Stimulated activated CD4-positive, alpha-beta T cell treated with anti-CD3 and anti-CD28 coated beads, Interleukin-15, amount 100 ng/mL, for 24 hours (primary cell): ENCODE measurements around the gene RASGRF2.

ENCODE experiments used
- DNase-seq: peaks from one replicate; pipeline ENCODE4 v3.0.0-alpha.2; 2020

The RASGRF2 gene

DNA sequence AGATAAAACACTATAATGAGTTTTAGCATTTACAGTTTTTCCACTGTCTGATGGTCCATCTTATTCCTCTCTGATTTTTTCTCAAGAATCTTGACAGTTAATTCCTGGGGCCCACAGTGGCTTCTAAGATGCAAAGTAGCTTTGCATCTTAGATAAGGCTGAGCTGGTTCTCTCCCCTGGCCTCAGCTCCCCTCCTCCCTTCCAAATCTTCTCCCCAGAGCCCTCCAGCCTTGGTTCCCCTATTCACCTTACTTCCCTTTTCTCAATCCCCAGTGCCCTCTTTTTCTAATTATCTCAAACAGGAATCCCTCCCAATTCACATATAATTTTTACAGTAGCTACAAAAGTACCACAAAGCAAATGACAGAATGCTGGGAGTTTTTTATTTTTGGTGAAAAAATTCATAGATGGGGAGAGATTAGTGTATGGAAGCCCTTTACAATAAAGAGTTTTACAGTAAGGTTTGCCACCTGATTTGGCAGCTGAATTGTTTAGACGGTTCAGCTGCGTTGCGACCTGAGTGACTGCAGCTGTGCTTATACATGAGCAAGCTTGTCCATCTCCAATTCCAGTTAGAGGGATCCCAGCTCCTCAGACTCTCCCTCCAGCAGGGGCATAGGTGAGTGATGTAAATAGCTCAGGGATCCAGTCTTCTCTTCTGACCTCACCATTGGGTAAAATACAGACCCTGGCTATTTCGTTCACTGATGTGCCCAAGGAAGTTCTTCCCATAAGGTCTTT, 221.6 kb downstream of the RASGRF2 start:
- DNase-seq: no peak

DNA sequence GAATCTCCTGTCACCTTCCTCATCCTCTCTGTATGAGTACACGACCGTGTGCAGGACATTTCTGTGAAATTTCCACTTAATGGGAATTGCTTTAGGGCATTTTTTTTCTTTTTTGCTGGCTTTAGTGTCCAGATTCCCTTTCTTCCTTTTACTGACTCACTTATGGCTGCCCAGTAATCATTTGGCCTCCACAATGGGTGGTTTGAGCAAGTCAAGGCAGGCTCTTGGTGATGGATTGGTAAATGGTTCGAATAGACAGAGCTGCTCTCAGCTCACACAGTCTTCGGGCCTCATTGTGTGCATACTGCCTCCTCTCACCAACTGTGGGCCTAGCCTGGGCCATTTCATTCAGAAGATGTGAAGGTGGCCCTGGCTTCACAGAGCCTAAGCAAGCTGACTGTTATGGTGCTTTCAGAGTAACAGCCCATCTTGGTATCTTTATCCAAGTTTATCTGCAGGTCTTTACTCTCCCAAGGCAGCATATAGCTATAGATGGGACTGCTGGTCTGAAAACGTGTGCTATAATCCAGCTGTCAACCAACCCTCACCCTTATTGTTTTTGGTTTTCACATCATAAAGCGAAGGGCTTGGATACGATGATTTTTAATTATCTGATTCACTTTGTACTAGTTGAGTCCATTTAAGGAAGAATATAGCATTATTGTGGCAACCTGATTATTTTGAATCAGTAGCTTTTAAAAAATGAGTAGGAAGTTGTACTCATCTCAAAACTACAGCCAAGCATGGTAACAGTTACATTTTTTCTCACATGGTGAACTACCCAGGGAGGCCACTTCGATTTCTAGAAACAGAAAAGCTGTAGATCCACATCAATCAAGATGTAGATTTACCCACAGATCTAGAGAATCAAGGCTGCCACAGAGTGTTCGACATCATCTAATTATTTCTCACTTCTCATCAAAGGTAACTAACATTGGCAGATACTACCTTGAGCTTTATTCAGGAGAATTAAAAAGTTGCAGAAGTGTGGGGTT, 222.5 kb downstream of the RASGRF2 start:
- no peak for DNase-seq

DNA sequence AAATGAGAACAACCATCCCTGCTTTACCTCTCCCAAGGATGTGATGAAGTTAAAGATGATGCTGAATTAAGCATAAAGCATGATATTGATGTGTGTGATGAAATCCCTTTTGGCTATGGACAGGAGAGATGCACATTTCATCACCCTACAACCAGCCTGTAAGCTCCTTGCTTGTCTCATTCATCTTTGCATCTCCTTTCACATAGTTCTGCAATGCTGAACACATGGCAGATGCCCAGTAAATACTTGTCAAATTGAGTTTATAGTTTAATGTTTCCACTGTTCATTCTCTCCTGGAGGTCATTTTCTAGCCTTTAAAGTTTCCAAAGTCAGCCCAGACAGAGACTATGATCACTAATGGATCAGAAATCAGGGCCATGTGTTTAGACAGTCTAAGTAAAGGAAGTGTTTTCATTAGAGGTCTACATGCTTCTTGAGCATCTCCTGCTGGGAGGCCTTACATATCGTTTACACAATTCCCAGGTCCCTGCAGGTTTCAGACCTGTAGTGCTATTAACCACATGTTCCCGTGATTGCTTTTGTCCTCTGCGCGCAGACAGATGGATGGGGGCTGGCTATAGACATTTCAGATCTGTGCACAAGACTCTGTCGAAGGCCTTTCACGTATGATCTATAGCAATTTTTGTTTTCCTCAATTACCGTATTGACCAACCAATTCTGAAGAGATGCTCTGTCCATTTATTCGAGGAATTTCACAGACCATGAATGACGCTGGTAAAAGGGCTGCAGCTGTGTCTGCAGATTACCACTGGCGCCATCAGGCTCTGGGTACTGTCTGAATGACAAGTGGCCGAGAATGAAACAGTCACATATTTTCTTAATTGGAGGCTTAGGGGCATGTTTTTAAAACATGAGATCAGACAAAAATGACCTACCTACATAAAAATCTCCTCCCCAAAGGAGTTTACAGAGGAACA, 223.9 kb downstream of the RASGRF2 start:
- DNase-seq: no peak

DNA sequence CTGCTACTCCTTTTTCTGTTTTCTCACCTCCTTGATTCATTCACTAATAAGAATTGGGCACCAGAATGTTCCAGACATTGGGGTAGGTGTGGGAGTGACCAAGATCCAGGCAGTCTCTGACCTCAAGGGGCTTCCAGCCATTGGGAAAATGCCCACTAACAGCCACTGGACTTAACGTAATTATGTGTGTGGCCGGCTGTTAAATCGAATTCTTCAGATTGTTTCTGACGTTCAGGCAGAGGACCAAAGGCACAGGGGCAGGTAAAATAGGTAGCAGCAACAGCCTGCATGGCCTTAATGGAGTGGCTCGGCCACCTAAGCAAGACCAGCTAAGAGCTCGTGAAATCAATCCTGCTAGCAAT, 224.6 kb downstream of the RASGRF2 start:
- no peak for DNase-seq

DNA sequence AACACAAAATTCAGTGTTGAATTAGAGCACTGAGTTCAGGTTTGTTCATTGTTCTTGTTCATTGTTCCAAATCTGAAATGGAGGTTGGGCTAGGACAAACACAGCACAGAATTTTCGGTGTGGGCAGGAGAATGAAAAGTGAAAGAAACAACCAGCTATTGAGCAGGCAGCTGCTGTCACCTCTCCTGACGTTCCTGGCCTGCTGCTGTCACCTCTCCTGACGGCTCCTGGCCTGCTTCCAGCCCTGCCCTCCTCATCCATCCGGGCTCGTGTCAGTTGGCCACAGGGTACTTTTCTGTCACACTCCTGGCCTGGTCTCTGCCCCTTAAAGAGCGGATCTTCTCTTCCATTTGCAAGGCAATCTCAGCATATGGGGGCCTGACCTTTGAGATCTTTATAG, 227.7 kb downstream of the RASGRF2 start:
- no peak for DNase-seq

DNA sequence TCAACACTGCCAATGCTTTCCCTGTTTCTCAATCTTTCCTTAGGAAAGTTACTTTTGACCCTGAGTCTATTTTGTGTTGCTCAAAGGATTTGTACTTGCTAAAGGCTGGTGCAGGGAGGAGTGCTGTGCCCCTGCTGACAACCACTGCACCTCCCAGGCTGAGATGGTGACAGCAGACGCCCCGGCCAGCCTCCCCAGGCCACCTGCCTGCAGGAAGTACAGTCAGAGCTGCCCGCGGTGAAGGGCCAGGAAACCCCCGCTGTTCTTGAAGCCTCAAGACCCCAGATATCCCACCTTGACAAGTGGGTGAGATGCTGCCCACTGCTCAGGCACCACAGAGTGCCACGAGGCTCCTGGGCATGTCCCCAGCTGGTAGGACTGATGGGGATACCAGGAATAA, 228.8 kb downstream of the RASGRF2 start:
- no peak for DNase-seq

DNA sequence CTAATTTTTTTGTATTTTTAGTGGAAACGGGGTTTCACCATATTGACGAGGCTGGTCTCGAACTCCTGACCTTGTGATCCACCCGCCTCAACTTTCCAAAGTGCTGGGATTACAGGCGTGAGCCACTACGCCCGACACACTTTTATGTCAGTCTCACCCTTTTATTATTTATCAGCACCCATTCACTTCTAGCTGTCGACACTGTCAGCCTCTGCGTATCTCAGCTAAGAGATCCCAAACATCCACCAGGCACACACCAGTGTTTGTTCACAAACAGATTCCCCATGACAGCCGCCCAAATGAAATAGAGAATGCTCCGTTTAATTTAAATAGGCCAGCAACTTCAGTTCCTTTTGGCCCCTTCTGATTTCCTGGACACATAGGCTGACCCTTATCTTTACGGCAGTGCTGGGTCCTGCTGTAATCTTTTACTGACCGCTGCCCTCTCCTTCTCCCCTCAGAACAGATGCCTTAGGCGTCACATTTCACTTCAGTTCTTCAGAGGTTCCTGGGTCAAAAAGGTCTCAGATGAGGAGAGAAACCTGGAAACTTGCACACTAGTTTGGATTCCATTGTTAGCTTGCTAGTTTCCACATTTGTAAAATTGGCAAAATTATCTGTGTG, 229.8 kb downstream of the RASGRF2 start:
- DNase-seq: no peak

DNA sequence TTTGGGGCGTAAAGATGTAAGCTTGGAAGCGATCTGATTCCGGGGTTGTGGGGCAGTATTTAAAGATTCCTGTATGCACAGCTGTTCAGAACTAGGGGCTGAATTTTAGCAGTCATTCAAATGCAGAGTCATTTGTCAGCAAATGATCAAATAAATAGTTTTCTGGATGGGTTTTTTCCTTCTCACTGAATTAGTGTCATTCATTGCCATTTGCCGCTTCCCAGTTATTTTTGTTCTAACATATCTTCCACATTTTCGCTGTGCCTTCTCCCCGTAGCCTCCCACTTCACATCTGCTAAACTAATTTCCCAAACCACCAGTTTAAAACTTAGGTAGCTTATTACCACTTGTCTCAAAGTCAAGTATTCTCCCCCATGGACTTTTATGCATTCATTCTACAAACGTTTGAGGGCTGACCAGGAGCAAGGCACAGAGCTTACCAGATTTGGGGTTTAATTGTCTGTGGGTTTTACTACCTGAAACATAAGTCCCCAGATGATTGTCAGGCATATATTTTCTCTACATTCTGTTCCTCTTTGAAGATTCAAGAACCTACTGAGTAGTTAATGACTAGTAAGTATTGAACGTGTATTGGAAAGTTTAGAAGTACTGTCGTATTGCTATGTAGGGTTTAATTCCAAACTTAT, 231.7 kb downstream of the RASGRF2 start:
- no peak for DNase-seq

DNA sequence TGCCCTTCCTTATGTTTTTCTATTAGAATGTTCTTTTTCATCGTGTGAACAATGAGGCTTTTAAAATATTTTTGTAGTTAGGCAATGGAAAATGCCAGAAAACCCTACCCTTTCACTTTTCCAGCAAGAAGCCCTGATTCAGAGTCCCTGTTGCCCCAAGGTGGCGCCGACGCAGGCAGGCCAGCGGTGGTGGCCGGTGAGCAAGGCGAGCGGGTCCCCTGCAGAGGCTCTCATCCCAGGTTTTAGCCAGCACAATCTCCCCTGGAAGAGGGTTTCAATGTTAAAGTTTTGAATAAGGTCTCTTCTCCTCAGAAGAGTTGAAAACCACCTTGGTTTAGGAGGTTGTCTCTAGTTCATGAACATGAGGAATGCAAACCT, 232.2 kb downstream of the RASGRF2 start:
- DNase-seq: no peak

DNA sequence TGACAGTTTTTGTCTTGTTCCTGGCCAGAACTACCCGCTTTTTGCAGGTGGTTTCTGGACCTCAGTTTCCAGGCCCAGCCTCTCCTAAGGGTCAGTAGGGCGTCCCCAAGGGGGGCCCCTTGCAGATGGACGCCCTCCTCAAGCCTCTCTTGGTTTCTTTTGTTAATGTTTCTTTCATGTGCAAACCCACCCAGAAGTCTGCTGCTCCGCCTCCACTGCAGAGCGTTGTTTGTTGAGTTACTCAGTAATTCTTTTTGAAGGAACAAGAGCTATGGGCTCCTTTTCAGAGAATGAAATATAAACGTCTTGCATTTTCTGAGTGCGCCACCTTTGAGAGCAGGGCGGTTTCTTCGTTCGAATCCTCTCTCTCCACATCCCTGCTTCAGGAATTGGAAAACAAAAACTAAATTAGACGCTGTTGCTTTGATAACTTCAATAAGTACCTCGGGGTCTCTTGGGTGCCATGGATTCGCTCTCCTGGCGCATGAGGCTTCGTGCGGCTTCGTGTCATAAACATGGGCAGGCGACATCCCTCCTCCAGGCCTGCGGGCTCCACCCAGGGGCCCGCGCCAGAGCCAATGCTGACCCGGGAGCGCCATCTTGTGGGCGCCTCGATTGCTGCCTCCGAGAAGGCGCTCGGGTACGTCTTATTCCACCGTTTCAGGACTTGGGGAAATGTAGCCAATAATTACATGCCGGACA, 234.6 kb downstream of the RASGRF2 start:
- peak; percentile 89 for DNase-seq

DNA sequence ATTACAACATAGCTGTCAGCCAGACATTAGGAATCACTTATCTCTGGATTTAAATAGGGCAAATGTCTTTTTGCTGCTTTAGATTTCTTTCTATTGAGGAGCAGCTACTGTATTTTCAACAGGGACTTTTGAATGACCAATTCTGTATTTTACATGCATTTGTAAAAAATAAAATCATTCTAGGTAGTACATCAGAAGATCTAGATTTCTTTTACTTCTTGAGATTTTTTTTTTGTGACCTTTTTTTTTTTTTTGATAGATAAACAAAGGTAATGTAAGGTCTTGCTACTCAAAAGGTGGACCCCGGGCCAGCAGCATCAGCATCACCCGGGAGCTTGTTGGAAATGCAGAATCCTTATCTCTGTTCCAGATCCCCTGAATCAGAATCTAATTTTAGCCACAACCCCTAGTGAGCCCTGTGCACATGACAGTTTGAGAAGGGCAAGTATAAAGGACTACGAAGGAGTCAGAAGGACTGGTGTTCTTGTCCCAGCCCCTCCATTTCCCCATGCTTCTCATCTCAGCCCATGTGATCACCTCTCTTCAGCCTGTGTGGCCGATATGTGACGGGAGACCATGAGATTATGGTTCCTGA, 235.3 kb downstream of the RASGRF2 start:
- DNase-seq: no peak

DNA sequence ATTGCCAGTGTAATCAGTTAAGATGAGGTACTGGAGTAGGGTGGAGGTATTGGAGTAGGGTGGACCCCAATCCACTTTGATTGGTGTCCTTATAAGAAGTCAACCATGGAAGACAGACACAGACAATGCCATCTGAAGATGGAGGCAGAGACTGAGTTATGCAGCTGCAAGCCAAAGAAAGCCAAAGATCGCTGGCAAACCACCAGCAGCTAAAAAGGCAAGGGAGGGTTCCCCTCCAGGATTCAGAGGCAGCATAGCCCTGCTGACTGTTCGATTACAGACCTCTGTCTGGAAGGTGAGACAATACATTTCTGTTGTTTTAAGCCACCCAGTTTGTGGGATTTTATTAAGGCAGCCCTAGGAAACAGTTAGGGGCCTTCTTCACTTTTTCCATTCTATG, 242.5 kb downstream of the RASGRF2 start:
- no peak for DNase-seq

DNA sequence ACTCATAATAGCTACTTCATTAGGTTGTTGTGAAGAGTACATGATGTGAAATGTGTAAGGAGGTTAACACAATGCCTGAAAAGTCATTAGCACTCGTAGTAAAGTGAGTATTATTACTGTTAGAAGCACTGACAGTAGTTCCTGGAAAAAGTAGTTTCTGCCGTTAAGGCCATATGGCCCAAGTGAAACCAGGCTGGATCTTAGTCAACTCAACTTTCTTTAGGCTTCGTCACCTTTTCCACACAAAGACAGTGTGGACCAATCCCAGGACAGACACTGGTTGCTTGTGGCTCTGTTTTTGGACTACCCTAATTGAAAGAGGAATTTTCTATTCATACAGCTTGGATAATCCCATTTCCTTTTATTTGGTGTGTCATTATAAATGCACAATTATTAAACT, 243.6 kb downstream of the RASGRF2 start:
- DNase-seq: no peak

DNA sequence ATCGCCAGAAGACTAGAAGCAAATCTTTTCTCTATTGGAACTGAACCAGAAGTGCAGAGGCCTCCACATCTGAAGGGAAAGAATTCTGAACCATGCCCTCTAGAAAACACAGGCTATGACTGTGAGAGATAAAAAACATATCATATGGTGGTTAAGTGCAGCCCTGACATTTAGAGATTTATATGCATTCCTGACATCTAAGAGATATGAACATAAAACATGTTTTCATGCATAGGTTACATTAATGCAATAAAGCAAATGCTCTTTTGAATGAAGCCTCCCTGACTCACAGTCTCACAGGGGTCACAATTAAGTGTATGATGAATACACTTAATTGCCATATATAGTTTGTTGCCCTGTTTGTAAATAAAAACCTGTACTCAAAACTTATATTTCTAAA, 244.0 kb downstream of the RASGRF2 start:
- DNase-seq: no peak

DNA sequence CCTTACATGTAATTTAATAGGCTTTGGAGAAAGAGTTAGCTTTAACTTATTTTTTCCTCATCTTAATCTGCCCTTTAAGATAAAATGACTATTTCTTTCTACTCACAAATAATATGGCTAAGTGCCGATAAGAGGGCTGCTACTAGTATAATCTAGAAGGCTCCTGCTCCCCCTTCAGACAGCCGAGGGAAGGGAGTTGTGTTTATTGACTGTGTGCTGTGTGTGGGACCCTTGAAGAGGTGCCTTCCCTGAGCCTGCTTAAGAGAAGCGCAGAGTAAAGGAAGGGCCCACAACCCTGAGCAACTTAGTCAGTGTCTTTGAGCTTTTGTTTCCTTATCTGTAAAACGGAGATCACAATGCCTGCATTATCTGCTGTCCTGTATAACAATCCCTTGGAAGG, 244.9 kb downstream of the RASGRF2 start:
- DNase-seq: no peak

DNA sequence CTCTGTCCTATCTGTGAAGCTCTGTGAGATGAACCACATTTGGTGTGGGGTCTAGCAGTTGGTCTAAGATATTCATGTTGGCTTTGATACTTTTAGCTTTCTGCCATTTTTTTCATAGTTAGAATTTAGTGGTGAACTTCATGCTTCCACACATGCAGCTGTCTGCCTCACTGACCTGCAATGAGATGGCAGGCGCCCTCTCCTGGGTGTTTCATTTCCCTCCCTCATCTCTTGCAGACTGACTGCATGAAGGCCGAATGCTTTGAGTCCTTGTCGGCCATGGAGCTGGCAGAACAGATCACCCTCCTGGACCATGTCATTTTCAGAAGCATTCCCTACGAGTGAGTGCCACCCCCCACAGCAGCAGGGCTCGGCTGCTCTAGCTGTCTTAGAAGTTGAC, 246.8 kb downstream of the RASGRF2 start:
- DNase-seq: no peak

DNA sequence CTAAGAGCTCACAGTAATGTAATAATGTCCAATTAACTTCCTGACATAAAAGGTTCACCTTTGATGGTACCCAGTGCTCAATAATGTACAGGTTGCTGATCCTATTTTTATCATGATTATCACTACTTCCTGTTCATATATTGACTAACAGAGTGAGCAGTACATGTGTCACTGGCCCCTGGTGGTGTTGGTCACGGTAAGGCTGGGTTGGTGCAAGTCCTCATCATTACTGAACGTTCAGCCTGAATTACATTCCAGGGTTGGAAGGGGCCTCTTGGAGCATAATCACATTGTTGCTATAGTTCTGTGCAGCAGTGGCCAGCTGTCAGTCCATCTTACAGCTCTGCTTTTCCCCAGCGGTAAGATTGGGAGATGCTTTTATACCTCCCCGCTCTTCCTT, 248.7 kb downstream of the RASGRF2 start:
- no peak for DNase-seq

DNA sequence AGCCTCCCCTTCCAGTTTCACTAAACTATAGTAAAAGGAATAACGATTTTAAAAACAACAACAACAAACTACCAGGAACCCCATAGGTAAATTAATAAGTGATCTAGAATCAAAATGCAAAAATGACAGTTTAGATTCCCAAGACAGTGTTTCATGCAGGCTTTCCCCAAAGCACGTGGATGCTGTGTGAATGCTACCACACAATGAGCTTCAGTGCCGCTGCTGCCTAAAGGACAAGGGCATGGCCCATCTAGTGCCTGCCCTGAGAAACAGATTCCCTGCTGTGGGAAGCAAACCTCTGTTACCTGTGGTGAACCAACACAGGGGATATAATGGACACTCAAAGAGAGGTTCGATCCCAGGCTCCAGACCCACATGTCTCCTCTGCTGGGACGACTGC, 249.2 kb downstream of the RASGRF2 start:
- no peak for DNase-seq

DNA sequence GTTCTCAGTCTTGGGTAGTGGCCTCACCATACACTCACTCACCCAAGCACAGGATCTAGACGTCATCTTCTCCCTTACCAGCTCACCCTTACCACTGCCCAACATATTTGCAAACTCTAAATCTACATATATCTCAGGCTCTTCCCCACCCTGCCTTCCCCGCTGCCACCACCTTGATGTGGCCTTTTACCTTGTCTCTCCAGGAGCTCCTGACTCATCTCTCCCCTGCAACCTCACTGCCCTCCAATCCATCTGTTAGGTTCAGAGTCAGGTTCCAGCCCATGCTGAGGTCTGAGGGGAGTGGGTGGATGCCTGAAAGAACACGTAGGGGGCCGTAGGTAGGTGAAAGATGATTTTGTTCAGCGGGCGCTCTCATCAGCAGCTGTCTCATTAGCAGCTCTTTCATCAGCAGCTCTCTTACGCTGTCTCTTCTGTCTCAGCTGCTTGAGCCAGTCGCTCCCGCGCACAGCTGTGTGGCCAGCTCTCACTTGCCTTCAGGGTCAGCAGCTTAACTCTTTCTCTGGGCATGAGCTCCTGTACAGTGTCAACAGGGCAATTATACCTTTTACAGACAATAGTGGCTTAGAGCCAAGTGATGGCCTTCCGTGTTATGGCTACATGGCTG, 249.8 kb downstream of the RASGRF2 start:
- peak; percentile 48 for DNase-seq

DNA sequence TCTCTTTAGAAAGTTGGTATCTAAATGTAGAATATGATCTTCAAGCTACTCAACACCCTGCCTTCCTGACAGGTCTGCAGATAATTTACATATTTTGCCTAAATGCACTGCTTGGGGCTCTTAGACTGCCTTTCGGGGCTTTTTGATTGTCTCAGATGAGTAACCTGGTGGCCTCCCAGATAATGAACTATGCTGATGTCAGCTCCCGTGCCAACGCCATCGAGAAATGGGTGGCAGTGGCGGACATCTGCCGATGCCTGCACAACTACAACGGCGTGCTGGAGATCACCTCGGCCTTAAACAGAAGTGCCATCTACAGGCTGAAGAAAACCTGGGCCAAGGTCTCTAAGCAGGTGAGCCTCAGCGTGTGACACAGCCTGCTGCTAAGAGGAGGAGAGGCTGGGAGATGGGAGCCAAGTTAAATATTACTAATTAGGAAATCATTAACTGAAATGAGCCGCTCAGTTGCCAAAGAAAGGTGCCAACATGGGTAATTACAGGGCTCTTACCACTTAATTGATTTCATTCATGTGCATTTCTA, 252.1 kb downstream of the RASGRF2 start:
- DNase-seq: peak; percentile 18
